ENCODE data around the gene LRTM1.

LRTM1 gene

DNA sequence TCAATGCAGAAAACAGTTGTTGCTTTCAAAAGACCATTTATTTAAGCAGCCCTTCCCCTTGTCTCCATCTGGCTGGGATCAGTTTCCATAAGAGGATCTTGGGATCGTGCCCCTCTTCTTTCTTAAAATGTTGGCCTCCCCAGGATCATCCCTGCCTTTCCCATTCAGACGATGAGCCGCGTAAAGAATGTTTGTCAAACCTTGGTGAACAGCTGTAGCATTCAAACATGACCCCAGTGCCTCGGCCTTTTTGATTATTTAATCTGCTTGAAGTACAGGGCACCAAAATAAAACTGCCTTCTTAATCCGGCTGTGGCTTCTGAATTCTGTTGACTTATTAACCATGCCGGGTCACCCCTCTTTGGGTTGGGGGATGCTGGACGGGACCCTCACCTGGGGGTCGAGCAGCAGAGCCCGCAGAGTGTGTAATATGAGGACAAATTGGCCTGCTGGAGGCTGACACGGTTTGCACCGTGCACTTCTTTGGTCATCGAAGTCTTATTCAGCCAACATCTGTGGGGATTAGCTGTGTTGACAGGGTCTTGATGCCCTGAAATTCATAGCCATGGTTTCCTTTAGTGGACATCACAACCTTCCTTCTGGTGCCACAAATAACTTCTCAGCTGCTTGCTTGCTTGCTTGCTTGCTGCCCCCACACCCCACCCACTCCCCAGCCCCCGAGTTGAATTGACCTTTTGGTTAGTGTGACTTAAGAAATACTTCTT, at the start of gene LRTM1:
Gene LRTM1, minus strand, starts transcription at position 14 of the 725 bp plus-strand sequence. CDS start 148 bp downstream, outside the sequence.
- DNase-seq: no peak

GRCh38 chr3:54977439-54977838, 49.6 kb upstream of the LRTM1 start:
- no peak for DNase-seq

GRCh38 chr3:54970895-54971294, 43.0 kb upstream of the LRTM1 start:
- no peak for DNase-seq

DNA sequence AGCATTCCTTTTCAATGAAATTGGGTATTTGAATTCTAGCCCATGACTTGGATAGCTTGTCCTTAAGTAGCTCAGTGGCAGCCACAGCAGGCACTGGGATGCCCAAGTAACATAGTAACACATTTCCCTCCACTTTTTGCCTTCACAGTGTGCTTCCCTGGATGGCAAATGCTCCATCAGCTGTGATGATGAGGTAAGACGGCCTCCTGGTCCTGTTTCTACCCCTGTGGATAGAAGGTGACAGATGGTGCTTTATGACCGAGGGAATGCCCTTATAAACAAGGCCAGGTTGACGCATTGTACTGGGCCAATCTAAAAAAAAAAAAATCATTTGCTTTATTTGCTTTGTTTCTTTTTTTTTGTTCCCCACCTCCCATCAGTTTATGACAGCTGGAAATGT, 41.8 kb upstream of the LRTM1 start:
- no peak for DNase-seq

- DNase-seq: no peak
Observed at GRCh38 chr3:54968546-54969172, 40.8 kb upstream of the LRTM1 start.

DNA sequence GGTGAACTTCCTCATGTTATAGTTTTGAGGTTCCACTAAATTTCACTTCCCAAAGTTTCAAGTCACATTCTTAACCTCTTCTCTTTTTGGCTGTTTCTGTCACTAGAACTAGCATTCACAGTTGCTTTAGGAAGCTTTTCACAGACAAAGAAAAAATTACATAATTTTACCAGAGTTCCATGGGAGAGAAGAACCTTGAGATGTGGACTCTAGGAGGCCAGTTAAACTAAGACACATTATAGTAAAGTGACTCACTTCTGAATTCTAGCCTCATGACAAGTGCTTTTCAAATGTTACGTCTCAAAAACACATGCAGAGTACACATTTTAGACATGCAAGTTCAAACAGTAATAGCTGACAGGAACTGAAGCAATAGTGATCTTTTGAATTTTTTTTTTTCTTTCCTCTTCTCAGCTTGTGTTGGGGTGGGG, 39.9 kb upstream of the LRTM1 start:
- no peak for DNase-seq

- DNase-seq: no peak
Observed at GRCh38 chr3:54966979-54967378, 39.1 kb upstream of the LRTM1 start.

DNA sequence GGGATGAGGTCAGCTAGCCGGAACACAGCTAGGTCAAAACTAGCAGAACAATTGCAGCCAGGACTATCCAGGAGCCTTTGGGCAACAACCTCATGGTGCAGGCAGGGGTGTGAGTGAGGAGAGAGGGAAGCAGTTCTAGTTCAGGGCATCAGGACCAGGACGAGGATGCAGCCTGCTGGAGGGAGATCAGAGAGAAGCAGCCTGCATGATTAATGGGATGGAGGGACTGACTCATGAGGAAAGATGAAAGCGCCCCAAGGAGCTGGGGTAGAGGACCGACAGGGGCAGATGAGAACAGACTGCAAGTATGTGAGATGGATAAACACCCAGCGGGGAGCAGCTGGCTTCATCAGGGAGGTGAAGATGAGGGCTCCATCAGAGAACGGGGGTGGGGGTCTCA, 37.9 kb upstream of the LRTM1 start:
- DNase-seq: no peak

- no peak for DNase-seq
Observed at GRCh38 chr3:54964081-54964480, 36.2 kb upstream of the LRTM1 start.

GRCh38 chr3:54963641-54964040, 35.8 kb upstream of the LRTM1 start:
- DNase-seq: no peak

DNA sequence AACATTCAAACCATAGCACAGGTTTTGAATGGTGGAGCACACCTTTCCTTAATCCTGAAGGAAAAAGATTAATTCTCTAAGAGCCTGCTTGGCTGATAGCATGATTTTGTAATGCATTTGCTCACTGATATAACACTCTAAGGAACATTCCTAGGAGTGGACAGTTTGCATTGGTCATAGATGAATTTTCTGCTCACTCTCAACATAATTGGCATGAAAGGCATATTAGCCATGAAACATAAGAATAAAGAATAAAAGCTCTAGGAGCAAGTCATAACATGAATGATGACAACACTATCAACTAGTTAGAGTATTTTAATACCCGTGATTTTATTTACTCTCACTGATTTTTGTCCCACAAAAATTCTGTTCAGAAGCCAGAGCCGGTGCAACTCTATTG, 34.3 kb upstream of the LRTM1 start:
- DNase-seq: no peak

DNA sequence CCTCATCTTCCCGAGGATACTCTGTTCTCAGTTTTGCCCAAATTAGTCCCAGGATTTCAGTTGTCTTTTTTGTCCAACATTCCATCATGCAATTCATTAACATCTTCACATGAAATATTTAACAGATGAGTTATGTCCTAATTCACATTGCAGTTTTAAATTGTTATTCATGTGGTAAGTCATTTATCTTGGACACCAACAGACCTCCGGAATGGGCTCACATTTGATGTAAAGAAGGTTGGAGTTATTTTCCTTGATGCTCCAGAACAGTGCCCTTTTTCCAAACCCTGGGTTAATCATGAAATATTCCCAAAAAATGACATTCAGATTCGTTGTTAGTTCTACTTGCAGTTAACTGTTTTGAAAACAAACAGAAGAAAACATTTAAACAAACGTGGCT, 32.8 kb upstream of the LRTM1 start:
- DNase-seq: no peak

- no peak for DNase-seq
Observed at GRCh38 chr3:54960082-54960481, 32.2 kb upstream of the LRTM1 start.

- DNase-seq: no peak
Observed at GRCh38 chr3:54957711-54958110, 29.9 kb upstream of the LRTM1 start.

DNA sequence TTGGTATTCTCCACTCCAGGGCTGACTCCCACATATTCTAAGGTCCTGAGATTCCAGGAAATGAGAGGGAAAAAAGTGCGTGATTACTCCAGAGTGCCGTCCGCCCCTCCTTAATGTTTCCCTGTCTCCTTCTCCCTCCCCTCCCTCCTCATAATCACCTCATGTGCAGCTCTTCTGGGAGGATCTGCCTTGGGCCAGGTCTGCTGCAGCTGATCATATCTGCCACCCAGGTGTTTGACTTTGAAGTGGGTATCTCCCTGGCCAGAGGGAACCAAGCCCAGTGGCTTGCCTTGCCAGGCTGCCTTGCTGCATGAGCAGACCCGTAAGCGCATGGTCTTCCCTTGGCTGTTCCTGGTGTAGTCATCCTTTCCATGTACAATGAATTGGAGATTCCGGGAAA, 28.1 kb upstream of the LRTM1 start:
- DNase-seq: no peak

- no peak for DNase-seq
Observed at GRCh38 chr3:54955496-54955895, 27.6 kb upstream of the LRTM1 start.

DNA sequence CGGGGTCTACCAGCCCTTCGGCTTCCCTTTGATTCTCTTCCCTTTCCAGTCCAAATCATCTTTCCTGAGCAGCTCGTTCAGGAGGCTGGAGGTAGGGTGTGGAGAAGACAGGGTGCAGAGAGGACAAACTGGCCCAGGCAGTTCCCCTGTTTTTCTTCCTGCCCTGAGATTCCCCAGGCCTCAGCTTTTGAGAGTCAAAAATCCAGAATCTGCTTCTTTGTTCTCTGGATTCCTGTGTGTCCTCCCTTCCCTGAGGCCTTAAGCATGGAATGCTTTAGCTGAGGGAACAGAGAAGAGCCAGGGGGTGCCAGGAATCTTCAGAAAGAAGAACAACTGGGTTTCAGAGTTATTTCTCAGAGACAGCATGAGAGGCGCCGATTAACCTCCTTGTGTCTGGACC, 26.7 kb upstream of the LRTM1 start:
- DNase-seq: no peak

- no peak for DNase-seq
Observed at GRCh38 chr3:54954022-54954421, 26.2 kb upstream of the LRTM1 start.

DNA sequence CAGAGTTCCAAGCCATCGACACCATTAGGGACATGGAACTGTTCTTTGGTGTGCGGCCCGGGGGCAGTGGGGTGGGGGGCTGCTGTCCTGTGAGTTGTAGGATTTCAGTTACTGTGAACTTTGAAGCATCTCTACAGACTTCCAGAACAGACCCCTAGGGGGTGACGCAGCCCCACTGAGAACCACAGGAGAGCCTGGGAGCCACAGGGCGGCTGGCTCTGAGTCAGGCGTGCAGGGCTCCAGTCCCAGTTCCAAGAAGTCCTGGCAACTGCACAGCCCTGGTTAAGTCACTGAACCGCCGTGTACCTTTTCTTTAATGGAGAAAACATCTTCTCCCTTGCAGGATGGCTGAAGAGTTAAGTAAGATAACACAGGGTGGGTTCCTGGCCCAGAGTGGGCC, 23.5 kb upstream of the LRTM1 start:
- DNase-seq: no peak

DNA sequence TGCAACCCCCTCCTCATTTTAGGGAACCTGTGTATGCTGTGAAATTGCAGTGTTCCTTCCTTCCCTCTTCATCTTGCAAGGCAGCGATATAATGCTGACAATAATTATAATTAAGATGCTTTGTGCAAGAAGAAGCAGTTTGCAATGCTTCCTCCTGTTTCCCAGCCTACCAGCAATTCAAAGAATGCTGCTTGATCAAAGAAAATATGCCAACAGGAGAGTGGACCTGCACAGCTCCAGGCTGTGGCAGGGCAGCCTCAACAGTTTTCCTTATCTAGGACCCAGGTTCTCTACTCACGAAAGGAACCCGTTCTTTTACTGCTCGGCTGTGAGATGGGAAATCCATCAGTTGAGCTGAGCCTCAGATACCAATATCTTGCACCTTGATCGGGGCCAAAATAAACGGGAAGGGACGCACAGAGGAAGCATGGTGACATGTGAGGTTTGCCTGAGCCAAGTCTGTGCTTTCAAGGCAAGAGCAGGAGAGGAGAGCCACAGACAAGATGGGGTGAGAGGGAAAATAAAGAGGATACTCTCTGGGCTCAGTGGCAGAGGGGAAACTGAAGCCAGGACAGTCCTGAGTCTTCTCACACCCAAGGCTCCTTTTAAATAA, 22.6 kb upstream of the LRTM1 start:
- DNase-seq: no peak

GRCh38 chr3:54949491-54950044, 21.7 kb upstream of the LRTM1 start:
- no peak for DNase-seq

DNA sequence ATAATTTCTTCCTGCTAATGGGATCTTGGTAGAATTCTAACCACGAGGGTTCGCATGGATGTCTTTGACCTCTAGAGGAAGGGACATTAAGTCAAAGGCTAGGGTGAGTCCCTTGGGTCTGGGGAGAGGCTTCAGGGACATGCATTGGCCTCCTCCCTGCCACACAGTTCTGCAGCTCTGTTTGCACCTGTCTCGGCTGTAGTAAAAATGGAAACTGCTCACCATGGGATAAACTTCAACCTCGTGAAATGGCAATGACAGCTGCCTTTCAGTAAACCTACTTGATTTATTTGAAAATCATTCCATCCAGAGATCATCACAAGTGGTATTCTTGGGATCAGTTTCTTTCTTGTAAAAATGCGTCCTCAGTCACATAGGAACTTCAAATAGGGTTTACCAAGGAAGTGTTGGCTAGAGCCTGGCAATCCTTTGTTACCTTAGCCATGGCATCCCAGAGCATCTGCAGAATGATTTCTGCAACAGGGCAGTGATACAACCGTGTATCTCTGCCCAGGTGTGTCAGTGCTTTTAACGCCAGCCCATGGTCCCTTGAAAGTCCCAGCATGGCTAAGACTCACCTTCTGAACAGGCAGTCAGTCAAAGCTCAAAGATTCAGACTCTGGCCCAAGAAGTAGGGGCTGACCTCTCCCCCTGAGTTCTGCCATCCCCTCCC, 14.0 kb upstream of the LRTM1 start:
- DNase-seq: no peak

GRCh38 chr3:54940971-54941370, 13.1 kb upstream of the LRTM1 start:
- DNase-seq: no peak

All from activated T-cell treated with anti-CD3 and anti-CD28 coated beads for 4 hours (primary cell).